OCI-M2 (cell line): Measurements from ENCODE around the gene MORF4L1.
"Not testable (repeated sequence)": the region's sequence is repeated elsewhere in the genome, so short reads cannot be mapped to it uniquely, and the experiment has no call there.

ENCODE experiments used
- DNase-seq: peaks from one replicate; lab custom pipeline; 2025; ENCODE audit not compliant: unreplicated experiment; lab: John Stamatoyannopoulos, UW

MORF4L1 gene

DNA sequence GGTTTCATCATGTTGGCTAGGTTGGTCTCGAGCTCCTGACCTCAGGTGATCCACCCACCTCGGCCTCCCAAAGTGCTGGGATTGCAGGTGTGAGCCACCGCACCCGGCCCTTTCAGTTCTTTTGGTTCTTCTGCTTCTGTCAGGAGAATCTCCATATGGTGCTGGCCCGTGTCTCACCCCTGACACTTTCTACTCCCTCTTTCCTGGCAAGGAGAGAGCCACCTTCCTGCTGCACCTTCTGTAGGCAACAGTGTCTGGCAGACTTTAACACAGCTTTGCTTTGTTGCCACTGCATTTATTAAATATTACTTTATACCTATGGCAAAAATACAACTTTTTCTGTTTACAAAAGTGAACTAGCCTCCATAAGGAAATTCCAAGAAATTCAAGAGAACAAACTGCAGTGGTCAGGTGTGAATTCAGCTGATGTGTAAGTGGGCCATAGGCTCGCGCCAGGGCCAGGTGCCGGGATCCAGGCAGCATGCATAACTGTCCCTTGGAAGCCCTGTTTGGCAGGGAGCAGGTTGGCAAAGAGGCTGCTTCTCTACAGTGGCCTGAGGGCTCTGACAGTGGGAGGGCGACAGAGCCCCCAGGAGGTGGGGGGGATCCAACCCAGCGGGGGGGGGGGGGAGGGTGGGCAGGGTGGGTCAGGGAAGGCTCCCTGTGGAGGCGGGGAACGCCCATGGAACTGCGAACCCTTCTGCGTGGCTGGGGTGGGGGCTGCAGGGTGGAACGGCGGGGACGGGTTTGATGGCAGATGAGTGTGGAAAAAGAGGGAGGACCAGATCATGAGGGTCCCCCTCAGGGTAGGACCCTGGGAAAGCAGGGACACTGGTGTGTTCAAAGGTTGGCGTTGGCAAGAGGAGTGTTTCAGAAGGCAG, 51.0 kb downstream of the MORF4L1 start:
- DNase-seq = no peak

DNA sequence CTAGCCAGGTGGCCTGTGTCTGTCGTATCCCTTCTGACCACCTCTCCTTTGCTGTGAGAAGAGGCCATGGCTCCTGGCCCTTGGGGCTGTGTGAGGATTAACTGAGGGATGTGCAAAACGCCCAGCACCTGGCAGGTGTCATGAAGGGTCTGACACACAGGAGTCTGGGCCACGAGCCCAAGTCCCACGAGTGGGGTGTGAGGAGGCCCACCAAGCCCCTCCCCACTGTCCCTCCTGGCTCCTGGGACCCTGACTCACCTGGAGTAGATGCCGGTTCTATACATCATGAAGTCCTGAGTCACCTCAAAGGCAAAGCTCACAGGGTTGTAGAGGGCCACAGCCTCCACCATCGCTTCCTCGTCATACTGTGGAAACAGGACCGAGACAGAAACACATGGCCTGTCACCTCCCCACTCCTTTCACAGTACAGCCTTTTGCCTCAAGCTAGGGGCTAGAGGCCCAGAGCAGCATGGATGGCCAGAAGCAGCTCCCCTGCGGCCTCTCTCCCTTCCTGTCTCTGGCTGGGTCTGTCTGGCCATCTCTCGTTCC, 52.5 kb downstream of the MORF4L1 start:
- no peak for DNase-seq

DNA sequence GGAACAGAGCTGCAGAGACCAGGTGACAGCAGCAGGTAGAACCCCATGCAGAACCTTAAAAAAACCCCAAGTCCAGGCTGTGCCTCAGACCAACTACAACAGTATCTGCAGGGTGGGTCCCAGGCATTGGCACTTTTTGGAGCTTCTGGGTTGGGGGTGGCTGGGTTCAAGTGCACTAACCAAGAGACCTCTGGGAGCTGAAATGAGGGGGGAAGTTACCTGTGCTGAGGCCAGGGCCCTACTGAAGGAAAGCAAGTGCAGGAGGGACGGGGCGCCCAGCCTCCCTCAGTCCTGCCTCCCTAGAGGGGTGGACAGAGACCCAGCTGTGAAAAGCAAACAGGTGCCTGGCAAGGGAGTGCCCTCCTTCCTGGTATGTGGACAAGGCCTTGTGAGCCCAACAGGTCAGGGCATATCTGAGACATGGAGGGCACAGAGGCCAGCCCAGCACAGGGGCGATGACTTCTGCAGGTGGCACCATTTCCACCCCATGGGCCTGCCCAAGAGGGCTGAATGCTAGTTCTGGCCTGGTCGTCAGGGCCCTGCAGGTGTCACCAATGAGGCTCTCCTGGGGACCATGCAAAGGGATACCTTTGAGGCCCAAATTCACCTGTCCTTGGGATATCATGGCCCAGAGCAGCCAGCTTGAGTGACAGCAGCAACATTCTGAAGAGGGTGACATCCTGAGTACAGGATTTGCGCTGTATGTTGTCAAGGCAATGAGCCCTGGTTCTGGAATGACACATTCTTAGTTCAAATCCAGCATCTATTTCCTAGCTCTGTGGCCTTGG, 53.5 kb downstream of the MORF4L1 start:
- no peak for DNase-seq

DNA sequence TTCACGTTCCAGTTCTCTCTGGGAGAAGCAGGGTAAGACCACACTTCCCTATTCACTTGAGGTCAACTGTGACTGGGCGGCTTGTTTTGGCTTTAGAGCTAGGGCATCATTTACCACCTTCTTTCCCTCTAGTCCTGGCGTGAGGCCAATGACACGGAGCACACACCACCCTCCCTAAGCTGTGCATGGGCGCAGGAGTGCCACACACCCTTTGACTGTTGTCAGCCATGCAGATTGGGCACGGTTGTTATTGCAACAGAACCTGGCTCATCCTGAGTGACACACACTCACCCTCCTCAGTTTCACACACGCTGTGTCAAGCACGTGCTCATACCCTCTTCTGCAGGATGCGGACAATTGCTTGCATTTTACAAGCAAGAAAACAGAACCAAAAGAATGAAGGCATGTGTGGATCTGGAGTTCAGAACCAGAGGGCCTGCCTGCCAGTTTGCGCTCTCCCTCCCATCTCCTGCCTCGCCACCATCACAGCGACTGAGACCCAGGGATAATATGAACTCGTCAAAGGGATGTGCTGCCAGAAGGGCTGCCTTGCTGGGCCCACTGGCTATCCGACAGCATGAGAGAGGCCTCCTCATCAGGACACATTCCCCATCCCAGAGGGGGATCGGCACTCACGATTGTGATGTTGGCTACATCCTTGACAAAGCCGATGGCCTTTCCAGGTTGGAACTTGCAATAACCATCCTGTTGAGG, 54.5 kb downstream of the MORF4L1 start:
- DNase-seq = no peak

DNA sequence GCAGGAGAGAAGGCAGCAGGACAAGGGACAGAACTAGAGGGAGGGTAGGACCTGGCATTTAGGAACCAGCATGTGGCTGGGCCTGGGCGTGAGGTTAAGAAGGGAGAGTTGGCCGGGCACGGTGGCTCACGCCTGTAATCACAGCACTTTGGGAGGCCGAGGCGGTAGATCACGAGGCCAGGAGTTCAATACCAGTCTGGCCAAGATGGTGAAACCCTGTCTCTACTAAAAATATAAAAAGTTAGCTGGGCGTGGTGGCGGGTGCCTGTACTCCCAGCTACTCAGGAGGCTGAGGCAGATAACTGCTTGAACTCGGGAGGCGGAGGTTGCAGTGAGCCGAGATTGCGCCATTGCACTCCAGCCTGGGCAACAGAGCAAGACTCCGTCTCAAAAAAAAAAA, 55.5 kb downstream of the MORF4L1 start:
- not testable (repeated sequence) for DNase-seq

DNA sequence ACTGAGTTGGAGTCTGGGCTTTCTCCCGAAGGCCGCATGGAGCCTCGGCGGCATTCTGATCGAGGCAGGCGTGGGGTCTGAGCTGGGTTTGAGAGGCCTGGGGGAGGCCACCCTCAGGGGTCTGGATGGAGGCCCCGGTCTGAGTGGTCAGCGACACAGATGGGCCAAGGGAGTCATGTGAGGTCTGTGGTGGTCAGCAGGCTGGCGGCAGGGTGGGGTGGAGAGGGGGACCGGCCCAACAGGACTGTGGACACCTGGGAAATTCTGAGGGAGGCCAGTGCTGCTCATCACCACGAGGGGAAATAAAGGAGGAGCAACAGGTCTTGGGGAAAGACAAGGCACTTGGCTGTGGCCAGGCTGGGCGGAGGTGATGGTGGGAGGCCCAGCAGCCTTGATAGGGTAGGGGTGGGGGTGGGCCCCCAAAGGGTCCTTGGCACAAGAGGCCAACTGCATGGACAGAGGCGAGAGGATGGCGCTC, 56.0 kb downstream of the MORF4L1 start:
- no peak for DNase-seq

DNA sequence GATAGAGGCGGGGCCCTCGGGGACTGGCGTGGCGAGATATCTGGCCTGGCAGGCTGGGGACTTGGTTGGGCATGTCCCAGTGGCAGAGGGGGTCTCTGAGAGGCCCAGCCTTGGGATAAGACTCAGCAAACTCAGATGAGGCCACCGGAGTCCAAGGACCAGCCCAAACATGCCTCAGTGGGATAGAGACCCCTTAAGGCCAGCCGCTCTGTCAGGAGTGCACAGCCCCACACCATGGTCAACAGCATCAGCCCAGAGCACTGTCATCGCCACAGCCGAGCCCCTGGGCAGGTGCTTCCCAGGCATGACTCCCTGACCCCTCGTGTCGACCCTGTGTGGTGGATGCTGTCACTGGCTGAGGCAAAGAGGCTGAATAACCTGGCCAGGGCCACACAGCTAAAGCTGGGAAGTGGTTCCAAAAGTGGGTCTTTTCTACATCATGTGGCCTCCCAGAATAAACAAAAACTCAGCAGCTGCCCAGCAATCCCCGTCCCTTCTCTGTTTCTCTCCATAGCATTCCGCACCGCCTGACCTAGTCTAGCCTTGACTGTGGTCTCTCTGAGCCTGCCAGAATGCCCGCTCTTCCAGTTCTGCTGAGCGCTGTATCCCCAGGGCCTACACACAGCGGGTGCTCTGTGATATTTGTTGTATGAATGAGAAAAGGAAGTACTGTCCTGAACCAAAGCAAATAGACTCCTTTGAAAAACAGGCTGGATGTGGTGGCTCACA, 57.0 kb downstream of the MORF4L1 start:
- DNase-seq = no peak

DNA sequence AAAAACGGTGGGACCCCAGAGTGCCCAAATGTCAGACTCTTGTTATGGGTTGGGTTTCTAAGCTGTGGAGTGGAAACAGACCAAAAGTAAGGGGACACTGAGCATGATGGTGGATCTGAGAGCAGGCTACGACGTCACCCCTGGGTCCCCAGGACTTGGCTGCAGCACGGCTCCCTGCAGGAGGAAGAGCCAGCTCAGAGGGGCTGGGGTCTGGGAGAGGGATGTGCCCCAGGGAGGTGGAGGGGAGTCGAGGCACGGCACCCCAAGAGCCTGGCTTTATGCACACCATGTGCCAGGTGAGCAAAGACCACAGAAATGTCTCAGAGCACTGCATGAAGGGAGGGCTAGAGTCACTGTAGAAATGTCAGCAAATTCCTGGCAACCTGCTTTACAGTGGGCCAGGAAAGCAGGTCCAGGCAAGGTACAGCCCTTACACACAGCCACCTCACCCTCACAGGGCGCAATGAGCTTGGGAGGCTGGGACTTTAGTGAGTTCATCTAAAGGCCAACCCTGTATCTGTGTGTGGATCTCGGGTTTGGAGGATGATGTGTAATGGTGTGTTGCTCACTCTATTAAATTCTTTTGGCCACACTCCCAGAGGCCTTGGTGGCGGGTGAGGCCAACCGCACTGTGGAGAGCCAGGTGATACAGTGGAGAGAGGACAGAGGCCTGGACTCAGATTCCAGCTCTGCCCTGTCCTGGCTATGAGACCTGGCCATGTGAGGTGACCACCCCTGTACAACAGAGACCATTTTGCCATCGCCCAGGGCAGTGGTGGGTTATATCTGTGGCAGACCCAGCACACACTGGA, 58.1 kb downstream of the MORF4L1 start:
- no peak for DNase-seq

DNA sequence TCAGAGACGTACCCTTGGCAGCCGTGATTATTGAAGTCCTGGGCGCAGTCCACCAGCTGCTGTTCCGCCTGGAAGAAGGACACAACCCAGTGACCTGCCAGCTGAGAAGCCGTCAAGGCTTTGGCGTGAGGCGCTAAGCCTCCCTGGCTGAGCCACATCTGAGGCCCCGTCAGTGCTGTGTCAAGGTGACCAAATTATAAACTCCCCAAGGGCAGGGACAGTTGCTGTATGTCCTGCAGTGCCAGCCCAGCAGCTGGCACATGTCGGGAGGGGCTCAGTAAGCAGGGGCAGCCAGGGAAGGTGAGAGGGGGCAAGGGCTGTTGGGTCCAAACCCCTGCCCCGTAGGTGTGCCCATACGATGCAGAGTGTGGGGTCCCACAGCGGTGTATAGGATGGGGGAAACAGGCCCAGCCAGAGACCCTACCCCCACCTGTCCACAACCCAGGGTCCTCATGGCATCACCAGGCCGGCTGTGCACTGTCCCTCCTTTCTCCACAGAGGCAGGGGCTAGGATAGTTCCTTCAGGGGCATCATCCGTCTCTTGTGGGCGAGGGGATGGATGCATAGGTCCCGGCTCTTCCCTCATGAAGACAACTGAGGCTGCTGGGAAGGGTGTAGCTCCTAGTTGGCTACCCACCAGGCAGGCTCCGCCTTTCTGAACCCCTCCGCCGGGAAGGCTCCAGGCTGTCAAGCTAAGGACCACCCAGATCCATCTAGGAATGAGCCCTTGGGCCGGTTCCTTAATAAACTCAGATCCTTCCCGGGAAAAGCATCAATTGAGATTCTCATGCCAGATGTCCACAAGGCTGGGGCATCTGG, 59.0 kb downstream of the MORF4L1 start:
- DNase-seq = no peak

DNA sequence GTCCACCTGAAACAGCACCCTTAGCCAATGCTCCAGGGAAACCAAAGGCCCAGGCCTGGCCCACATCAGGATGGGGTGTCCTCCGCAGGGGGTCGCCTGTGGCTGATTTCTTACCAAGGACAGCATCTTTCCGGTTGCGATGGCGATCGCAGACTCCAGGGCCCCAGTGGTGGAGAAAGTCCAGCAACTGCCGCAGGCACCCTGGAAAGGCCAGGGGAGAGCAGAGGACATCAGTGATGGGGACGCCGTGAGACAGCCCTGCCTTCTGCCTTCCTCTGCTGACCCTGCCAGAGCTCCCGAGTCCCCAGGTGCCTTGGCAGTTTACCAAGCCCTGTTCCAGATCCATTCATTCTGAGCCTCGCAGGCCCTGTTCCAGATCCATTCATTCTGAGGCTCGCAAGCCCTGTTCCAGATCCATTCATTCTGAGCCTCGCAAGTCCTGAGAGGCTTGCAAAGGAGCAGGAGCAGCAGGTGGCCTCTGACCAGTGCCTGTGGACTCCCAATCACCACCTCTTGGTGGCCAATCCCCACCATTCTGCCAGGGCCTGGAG, 59.6 kb downstream of the MORF4L1 start:
- no peak for DNase-seq

DNA sequence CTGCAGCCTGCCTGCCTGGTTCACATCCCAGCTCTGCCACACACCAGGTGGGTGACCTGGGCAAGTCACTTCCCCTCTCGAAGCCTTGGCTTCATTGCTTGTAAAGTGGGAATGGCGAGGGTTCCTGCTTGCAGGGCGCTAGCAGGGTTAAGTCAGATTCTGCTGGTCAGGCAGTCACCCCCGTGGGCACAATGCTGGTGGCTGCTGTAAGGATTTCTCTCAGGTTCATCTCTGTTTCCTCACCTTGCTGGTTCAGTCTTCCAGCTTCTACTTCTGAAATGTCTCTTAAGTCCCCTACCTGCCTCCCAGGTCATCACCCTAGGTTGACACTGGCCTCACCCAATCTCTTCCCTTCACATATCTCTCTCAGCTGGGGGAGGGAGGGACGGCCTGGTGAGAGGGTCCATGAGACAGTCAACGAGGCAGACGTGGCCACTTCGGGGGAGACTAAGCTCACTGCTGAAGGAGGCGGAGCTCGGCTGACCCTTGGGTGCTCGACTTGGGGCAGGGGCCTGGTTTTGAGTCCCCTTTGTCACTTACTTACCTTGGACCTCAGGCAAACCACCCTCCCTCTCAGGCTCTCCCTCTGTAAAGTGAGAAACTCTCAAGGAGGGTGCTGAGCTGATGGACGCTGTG, 60.6 kb downstream of the MORF4L1 start:
- no peak for DNase-seq

DNA sequence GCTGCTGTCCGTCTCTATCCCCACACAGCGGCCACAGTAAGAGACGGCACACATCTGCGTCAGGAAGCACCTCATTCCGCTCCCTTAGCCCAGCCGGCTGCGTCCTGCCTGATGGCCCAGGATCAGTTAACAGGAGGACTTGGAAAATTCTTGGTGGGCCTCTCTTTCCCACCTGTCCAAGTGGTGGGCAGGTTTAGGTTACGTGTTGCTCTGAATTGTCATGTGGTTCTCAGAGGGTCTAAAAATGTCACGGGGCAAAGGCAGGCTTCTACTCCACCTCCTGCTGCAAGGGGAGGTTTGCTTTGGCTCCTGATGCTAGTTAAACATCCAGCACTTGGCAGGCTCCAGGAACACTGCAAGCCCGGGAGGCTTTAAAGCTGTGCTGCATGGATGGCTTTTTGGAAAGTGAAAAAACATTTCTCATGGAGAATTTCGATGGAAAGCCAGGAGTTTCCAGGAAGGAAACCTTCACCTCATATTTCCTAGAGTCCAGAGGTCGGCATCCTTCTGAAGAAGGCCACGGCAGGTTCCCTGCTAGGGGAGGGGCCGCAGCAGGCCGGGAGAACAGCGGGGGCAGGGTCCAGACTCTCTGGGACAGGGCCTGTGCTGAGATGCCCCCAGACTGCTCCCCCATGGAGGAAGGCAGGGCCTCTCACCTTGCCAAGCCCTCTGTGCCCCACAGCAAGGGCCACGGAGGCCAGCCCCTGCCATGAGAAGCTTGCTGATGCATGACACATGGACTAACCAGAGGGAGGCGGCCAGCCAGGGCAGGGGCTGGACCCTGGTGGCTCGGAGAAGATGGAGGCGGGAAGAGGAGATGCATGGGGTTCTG, 61.3 kb downstream of the MORF4L1 start:
- no peak for DNase-seq

DNA sequence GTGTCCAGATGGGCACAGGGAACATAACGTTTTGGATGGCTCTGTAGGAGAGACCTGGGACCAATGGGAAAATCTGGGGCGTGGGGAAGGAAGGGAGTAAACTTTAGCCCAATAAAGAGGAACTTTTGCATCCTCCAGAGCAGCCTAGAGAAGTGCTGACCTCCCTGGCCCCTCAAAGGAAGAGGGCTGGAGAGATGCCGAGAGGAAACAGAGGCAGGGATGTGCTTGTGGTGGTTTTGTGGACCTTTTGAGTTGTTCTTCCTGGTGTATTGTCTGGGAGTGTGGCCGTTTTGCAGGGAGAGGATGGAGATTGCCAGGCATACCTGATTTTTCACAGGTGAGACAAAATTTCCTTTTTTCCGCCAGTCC, 61.9 kb downstream of the MORF4L1 start:
- DNase-seq = no peak

DNA sequence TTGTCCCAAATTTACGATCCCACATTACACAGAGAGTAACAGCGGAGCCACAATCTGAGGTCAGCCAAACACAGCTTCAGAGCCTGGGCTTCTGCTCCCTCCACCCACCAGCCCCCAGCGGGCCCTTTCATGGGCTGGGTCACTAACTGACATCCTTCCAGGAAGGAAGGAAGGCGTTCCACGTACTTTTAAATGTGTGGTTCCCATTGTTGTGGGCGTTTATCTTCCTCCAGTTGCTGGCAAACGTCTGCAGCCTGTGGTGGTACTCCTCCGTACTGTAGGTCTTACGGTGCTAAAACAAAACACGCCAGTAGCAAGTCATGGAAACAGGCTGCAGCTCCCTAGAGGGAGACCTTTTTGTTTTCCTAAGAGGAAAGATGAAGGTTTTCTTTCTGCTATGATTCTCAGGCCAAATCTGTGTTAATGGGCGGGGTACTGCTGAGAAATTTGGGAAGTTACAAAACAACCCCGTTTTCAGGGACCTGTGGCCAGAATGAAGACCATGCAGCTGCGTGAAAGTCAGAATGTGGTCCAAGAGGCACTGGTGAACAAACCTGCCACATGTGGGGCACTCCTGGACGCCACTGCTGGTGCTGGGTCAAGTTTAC, 64.5 kb downstream of the MORF4L1 start:
- DNase-seq = no peak

DNA sequence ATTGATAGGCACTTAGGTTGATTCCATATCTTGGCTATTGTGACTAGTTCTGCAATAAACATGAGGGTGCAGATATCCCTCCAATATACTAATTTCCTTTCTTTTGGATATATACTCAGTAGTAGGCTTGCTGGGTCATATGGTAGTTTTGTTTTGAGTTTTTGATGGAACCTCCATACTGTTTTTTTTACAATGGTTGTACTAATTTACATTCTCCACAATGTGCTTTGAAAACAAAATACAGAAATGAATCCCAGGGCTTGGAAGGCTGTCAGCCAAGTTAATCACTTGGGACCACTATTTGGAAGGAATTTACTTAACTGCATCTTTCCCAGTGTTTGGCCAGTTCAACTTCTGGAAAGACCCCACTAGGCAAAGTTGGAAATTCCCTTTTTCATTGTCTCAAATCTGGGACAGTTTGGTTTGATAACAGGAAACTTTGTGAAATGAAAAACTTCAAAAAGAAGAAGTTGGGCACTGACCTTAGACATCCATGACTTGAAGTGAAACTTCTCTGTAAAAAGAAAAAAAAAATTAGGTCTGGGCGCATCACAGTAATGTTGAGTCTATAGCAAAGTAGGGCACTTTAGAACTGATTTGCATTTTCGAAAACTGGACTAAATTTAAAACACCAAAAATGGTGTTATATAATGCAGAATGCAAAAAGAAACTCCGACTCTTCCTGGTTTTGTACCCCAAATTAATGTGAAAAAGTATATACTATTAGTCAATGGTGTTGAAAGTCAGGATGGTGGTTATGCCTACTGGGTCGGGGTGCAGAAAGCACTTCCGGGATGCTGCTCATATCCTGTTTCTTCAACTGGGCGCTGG, 66.2 kb downstream of the MORF4L1 start:
- DNase-seq = no peak

DNA sequence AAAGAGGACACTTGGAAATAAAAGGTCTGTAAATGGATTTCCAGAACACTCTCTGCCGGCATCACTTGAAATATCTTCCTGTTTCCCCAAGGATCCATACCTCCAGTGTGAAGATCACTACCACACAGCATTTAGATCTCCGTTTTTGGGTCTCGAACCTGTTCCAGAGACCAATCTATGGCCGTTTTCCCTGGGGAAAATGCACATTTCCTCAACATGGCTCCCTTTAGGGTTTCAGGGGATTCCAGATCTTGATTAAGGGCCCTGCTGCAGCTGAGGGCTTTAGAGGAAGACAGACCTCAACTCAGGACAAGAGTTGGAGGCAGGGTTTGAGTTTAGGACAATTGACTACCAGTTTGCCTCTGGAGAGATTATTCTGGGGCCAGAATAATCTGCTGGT, 70.1 kb downstream of the MORF4L1 start:
- DNase-seq = no peak
